ENCODE data around the gene MEIOB. TPM values are rescaled to one million over a fixed set of nuclear protein-coding genes. Genes with fewer than 3 reads are reported as not detected.

The MEIOB gene
- total RNA-seq, 1 donor: not detected

- Histone ChIP-seq H3K79me2 (ENCODE audit: insufficient read depth, low read length) (no peaks in the 10 kb centered on the region), H3K9me3 (ENCODE audit: low read depth, low read length) (no peaks in the 10 kb centered on the region), H3K36me3 (ENCODE audit: insufficient read depth, low read length) (no peaks in the 10 kb centered on the region), H3K4me1 (ENCODE audit: insufficient read depth, low read length) (no peaks in the 10 kb centered on the region), H3K4me2 (ENCODE audit: insufficient read depth, low read length) (no peak overlapping the region), H4K20me1 (ENCODE audit: insufficient read depth, low read length) (peaks cover 3% of the 10 kb centered on the region), H2AFZ (ENCODE audit: low read length) (no peak overlapping the region), H3K27ac (ENCODE audit: low read depth, low read length) (no peak overlapping the region), H3K27me3 (ENCODE audit: insufficient read depth, low read length) (peaks cover 63% of the 10 kb centered on the region), H3K4me3 (ENCODE audit: insufficient read depth, low read length) (no peak overlapping the region)
- no peak for TF ChIP-seq CTCF (IDR thresholded peaks at IDR 0.05; ENCODE audit: extremely low read depth, low read depth, low read length)
- DNase-seq (ENCODE audit: insufficient read length, low spot score, missing footprints): peak; percentile 74
Measured at GRCh38 chr16:1916640-1916990, 44.7 kb upstream of the MEIOB start.

GRCh38 chr16:1915732-1916639, 44.0 kb upstream of the MEIOB start:
- Histone ChIP-seq H4K20me1 (ENCODE audit: insufficient read depth, low read length) (peaks cover 3% of the 10 kb centered on the region), H3K27me3 (ENCODE audit: insufficient read depth, low read length) (peaks cover 56% of the 10 kb centered on the region), H3K4me1 (ENCODE audit: insufficient read depth, low read length) (no peaks in the 10 kb centered on the region), H2AFZ (ENCODE audit: low read length) (no peak overlapping the region), H3K9me3 (ENCODE audit: low read depth, low read length) (no peaks in the 10 kb centered on the region), H3K36me3 (ENCODE audit: insufficient read depth, low read length) (no peaks in the 10 kb centered on the region), H3K27ac (ENCODE audit: low read depth, low read length) (no peak overlapping the region), H3K4me2 (ENCODE audit: insufficient read depth, low read length) (no peak overlapping the region), H3K4me3 (ENCODE audit: insufficient read depth, low read length) (no peak overlapping the region), H3K79me2 (ENCODE audit: insufficient read depth, low read length) (no peaks in the 10 kb centered on the region)
- TF ChIP-seq CTCF (IDR thresholded peaks at IDR 0.05; ENCODE audit: extremely low read depth, low read depth, low read length): no peak
- DNase-seq (ENCODE audit: insufficient read length, low spot score, missing footprints): peak; percentile 64

GRCh38 chr16:1914988-1915387, 43.0 kb upstream of the MEIOB start:
- no peak overlapping the region for H3K4me2 ChIP-seq (ENCODE audit: insufficient read depth, low read length)
- no peak for TF ChIP-seq CTCF (IDR thresholded peaks at IDR 0.05; ENCODE audit: extremely low read depth, low read depth, low read length)
- H3K4me3 ChIP-seq (ENCODE audit: insufficient read depth, low read length): no peak overlapping the region
- peaks cover 46% of the 10 kb centered on the region for H3K27me3 ChIP-seq (ENCODE audit: insufficient read depth, low read length)
- H2AFZ ChIP-seq (ENCODE audit: low read length): no peak overlapping the region
- H3K9me3 ChIP-seq (ENCODE audit: low read depth, low read length): no peaks in the 10 kb centered on the region
- H3K4me1 ChIP-seq (ENCODE audit: insufficient read depth, low read length): no peaks in the 10 kb centered on the region
- H3K27ac ChIP-seq (ENCODE audit: low read depth, low read length): no peak overlapping the region
- no peaks in the 10 kb centered on the region for H3K79me2 ChIP-seq (ENCODE audit: insufficient read depth, low read length)
- H3K36me3 ChIP-seq (ENCODE audit: insufficient read depth, low read length): no peaks in the 10 kb centered on the region
- DNase-seq (ENCODE audit: insufficient read length, low spot score, missing footprints): peak; percentile 81
- H4K20me1 ChIP-seq (ENCODE audit: insufficient read depth, low read length): no peaks in the 10 kb centered on the region

- DNase-seq (ENCODE audit: insufficient read length, low spot score, missing footprints): peak; percentile 80
- no peaks in the 10 kb centered on the region for H3K9me3 ChIP-seq (ENCODE audit: low read depth, low read length)
- H2AFZ ChIP-seq (ENCODE audit: low read length): no peak overlapping the region
- peaks cover 41% of the 10 kb centered on the region for H3K27me3 ChIP-seq (ENCODE audit: insufficient read depth, low read length)
- no peaks in the 10 kb centered on the region for H3K4me1 ChIP-seq (ENCODE audit: insufficient read depth, low read length)
- H3K79me2 ChIP-seq (ENCODE audit: insufficient read depth, low read length): no peaks in the 10 kb centered on the region
- H3K27ac ChIP-seq (ENCODE audit: low read depth, low read length): no peak overlapping the region
- H3K4me3 ChIP-seq (ENCODE audit: insufficient read depth, low read length): no peak overlapping the region
- H4K20me1 ChIP-seq (ENCODE audit: insufficient read depth, low read length): no peaks in the 10 kb centered on the region
- no peaks in the 10 kb centered on the region for H3K36me3 ChIP-seq (ENCODE audit: insufficient read depth, low read length)
- H3K4me2 ChIP-seq (ENCODE audit: insufficient read depth, low read length): no peak overlapping the region
- TF ChIP-seq CTCF (IDR thresholded peaks at IDR 0.05; ENCODE audit: extremely low read depth, low read depth, low read length): no peak
Measured at GRCh38 chr16:1914084-1914608, 42.2 kb upstream of the MEIOB start.
